GM18505 (cell line): ENCODE results near the gene DR1.

Experiments
- ATAC-seq: cut with Tn5 transposase; IDR thresholded peaks from one replicate; pipeline ENCODE4 v1.9.1; 2021; ENCODE audit not compliant: unreplicated experiment
- POLR2A ChIP-seq: IDR thresholded peaks from 4 replicates; pipeline ENCODE4 v1.6.1; 2011; ENCODE audit warnings: borderline replicate concordance; ENCODE audit not compliant: insufficient read depth, insufficient read length; ENCODE audit errors: extremely low read depth

The DR1 gene

DNA sequence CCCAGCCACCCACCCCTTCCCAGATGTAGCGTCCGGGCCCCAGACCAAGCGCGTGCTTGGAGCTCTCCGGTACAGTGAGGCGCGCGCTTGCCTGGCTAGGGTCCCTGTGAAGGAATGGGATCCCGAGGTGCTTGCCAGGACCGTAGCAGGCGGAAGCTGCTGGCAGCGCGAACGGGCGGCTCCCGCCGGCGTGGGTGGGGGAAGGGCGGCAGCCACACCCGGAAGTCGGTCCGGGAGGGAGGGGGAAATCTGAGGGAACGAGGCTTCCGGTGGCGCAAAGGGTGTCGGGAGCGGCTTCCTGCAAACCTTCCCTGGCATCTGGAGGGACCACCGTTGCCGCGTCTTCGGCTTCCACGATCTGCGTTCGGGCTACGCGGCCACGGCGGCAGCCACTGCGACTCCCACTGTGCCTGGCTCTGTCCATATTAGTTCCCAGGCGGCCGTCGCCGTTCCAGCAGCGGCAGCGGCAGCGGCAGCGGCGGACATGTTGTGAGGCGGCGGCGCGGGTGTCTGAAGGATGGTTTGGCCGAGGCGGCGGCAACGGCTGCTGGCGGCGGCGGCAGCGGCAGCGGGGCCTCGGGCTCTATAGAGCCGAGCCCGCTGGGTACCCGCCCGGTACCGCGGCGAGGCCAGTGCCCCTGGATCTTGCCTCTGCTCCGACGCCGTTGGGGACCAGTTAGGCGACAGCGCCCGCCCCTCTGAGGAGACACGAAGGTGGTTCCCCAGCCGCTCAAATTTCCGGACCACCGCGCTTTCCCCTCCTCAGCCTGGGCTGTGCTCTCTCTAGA is at the start of gene DR1:
DR1 (plus strand) TSS at position 275 of the 788 bp plus-strand sequence. CDS start 739 bp downstream, outside the sequence.
- TF ChIP-seq POLR2A, result peak; percentile 95
- peak; percentile 74 for ATAC-seq

DNA sequence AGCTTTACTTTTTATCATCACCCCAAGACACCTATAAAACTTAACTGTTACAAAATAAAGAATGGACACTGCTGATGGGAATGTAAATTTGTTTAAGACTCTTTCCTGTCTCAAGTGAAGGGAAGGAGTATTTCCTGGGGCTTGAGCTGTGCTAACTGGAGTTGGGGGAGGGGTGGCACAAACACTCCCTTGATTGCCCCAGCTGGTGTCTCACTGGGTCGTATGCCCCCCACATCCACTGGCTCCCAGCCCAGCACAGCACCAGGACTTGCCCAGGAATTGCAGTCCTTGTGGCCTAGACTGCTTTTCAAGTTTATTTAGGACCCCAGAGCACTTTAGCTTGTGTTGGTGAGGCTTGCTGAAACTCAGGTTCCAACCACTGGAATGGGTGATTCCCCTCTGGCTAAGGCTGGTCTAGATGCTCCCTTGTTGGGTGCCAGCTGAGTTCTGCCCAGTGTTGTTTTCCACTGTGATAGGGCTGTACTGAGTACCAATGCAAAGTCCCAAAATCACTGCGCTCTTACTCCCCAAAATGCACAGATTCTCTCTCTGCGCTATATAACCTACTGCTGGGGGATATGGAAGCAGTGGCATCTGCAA is 49.1 kb upstream of the DR1 start:
- ATAC-seq, result no peak
- no peak for TF ChIP-seq POLR2A

DNA sequence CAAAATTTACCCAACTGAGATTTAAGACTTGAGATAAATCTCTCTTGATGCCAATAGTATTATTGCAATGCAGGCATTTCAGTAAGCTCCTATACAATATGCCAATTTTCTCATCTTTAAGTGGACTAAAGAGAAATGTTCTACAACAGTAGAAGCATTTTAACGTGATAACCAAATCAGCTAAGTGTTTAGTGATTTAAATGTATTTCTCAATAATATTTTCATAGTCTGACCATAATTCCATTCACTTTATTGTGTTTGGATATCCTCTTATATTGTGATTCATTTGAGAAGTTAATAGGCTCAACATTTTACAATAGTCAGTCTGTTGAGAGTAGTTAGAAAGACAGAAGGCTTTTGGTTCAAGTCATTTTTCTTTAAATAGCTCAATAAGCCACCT is 44.6 kb upstream of the DR1 start:
- no peak for ATAC-seq
- no peak for TF ChIP-seq POLR2A

DNA sequence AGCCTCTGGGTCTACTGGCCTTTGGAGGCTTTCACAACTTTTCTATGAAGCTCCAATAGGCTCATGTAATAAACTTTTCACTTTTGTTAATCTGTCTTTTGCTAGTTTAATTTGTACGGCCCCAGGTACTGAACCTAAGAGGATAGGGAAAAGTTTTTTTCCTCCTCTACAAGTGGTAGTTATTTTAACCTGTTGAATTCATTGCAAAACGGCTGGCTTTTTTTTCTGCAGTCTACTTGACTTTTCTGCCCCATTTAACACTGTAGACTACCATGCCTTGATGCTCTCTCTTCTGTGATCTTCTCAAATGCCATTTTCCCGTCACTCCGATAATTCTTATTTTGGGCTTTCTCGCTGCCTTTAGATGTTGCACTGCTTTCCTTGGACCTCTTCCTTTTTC is 43.6 kb upstream of the DR1 start:
- no peak for ATAC-seq
- no peak for TF ChIP-seq POLR2A

DNA sequence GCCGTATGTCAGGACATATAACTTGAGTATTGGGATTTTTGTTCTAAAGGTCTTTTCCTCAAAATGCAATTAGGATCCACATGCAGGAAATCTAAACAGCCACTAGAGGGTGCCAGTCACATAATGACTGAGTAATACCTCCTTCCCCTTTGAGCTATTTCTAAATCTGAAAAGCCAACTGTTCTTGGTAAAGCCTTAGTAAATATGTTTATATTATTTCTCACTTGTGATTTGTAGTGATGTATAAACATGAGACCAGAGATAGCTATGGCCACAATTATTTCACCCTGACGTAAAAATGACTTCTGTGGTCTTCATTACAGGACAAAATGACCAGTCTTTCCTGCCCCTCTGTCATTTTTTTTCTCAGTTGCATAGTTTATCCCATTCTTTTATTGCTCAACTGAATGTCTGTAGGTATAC is 41.0 kb upstream of the DR1 start:
- TF ChIP-seq POLR2A, result no peak
- ATAC-seq, result no peak

DNA sequence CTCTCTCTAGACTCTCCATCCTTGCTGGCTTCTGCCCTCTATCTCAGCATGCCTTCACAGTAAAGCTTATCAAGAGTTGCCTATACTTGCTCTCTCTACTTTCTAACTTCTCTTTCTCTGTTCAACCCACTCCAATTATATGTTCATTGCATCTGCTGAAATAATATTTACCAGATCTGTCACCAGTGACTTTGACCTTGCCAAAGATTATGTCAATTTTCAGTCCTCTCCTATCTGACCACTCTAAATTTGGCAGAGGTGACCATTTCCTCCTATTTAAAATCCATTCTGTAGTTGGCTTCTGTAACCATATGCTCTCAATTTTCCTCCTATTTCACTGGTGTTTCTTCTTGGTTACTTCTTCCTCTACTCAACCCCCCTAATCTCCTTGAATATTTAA is 38.8 kb upstream of the DR1 start:
- TF ChIP-seq POLR2A, result no peak
- no peak for ATAC-seq

DNA sequence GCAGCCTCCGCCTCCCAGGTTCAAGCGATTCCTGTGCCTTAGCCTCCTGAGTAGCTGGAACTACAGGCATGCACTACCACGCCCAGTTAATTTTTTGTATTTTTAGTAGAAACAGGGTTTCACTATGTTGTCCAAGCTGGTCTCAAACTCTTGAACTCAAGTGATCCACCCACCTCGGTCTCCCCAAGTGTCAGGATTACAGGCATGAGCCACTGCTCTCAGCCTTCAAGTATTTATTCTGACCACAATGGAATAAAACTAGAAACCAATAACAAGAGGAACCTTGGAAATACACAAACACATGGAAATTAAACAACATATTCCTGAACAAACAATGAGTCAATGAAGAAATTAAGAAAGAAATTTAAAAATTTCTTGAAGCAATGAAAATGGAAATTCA is 32.7 kb upstream of the DR1 start:
- TF ChIP-seq POLR2A, result no peak
- ATAC-seq, result no peak

DNA sequence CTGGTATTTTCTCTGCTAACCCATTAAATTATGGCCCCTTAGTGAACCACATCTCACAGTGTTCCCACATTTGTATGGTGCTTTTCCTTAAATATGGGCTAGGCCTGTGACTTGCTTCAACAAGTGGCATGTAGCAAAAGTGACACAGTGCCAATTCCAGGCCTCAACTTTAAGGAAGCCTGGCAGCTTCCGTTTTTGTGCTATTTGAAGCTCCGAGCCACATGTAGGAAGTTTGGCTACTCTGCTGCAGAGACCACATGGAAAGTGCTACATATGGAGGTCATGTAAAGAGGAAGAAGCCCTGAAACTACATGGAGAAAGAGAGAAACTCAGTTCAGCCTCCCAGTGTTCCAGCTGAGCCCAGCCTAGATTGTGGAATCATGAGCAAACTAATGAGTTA is 28.5 kb upstream of the DR1 start:
- ATAC-seq, result no peak
- TF ChIP-seq POLR2A, result no peak

DNA sequence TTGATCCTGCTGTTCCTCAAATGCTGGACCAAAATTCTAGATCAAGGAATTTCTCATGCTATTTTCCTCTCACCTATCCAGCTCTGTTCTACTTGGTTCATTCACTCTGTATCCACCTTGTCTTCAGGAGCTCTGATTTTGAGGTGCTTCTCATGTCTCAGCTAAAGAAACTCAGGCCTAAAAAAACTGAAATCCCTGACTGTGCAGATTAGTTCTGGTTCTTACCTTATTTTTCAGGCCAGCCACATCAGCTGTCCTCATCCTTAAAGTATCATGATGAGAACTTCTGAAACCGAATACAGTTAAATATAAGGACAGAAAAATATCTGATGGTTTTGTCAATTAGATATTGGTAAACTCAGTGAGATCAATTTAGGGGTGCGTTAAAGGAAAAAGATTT is 27.8 kb upstream of the DR1 start:
- no peak for ATAC-seq
- no peak for TF ChIP-seq POLR2A

DNA sequence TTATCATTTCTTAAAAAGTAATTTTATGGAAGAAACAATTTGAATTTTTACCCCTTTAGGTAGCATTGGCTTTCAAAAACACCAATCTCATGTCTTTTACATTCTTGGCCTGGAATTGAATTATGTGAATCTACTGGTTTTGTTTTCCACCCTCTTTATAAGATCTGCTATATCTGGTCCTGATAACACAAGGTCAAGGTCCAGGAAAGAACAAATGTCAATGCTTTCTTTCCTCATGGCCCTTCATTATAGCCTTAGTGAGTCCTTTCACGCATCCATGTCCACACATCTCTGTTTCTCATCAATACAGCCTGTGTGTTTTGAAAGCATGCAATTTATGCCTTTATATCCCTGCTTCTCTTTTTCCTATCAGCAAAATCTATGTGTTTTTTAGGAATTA is 24.0 kb upstream of the DR1 start:
- no peak for ATAC-seq
- no peak for TF ChIP-seq POLR2A

DNA sequence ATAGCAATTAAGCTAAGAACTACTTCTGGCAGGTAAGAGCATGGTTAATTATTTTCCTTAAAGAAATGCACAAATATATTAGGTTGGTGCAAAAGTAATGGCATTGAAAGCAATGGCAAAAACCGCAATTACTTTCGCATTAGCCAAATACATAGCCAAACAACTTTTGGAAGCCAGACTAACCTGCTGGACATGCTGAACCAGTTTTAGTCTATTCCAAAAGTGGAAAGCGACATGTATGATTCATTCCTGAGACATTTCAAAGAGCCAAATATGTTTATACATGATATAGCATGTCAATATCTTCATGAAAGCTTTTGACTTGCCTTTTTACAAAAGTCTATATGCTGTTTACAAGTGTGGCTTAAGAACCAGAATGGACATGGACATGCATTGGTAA is 23.4 kb upstream of the DR1 start:
- ATAC-seq, result no peak
- no peak for TF ChIP-seq POLR2A

DNA sequence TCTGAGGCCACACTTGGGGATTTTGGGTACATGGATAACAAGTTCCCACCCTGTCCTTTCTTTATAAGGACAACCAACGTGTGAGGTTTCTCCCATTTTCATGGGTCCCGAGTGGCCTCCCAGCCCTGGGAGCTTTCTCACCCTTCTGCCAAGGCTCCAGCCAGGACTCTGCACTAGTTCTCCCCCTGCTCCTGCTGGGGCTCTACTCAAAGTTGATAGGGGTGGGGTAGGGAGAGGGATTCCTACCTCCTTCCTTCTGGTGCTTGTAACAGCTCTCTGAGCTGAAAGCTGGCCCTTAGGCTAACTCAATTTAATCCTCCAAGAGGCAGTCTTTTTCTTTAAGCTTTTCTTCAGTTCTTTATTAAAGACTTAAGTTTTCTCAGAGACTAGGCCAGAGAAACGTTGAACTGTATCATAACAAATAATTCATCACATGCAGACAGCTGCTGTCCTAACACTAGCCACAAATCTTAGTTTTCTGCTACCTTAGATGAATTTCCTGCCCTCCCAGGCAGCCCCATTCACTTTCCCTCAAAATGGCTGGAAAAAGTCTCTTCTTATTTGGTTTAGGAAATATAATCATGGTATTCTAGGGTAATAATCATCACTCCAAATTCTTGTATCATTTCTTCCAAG is 22.4 kb upstream of the DR1 start:
- TF ChIP-seq POLR2A, result no peak
- no peak for ATAC-seq

DNA sequence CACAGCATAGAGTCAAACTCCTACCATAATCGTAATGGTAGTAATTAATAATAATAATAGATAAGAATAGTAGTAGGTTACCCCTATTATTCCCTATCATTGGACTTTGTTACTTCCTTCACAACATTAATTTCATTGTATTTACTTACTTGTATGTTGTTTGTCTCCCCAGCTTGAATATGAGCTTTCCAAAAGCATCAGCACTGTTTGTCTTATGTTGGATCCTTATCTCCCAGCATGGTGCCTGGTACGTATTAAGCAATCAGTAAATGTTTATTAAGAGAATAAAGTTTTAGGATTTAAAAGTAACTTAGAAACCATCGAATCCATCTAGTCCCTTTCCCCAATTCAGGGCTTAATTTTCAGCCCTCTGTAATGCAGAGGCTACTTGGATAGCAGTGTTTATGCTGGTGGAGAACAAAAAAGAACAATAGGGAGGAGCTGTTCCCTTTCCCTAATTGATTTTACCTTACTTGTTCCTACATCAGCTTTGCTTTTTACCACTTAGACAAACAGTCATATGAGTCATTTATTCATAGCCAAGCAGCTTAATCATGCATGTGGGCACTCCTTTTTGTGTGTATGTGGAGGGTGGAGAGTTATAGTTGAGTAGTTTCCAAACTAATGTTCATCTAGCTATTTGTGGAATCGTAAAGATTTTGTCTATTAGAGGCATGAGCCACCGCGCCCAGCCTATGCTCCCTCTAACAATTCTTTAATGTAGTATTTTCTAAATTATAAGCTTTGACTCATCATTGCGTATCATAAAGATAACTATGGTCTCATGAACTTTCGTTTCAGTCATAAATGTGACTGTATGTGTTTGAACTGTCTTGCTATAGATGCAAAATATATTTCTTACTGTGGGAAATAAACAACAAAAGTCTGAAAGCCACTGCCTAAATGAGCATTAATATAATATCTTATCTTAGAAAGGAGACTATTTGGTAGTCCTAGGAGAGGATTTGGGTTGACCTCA is 20.9 kb upstream of the DR1 start:
- TF ChIP-seq POLR2A, result no peak
- ATAC-seq, result no peak

DNA sequence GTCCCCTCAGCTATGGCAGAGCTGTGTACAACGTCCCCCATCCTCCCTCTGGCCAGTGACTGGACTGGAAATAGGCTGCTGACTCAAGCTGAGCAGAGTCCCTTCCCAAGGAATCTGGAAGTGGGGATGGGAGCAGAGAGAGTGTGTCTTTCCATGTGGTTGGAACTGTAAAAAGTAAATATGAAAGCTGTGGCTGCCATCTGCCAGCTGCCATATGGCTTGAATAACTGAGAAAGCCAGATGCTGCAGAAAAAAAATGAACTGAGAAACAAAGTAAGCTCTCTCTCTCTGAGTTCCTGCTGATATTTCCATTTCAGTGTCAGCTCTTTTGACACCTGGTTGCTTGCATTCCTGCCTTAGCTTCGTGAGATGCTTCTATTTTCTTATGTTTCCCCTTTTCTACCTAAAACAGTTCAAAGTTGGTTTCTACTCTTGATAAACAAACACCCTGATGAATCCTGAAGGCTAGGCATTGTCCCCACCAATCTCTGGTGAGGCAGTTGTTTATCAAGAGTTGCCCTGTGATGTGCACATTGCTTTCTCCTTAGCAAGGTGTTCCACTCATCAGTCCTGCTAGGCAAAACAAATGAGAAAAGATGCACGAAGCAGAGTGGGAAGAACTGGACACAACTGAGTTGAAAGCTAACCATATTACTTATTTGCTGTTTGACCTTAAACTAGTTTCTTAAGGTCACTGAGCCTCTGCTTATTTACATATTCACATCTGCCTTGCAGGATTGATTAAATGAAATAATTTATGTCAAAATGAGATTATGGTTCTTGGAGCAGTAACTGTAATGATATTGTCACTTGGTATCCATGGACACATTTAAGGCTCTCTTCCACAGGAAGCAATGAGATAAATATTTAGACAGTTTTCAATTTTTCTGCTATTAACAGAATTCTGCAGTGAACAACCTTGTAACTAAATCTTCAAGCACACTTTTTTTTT is 16.6 kb upstream of the DR1 start:
- ATAC-seq, result peak; percentile 62
- no peak for TF ChIP-seq POLR2A
